Endothelial cell (in vitro differentiated cells): ENCODE results near the gene FNDC8. TPM values are rescaled to one million over a fixed set of nuclear protein-coding genes. Genes with fewer than 3 reads are reported as not detected.

Source experiments
- DNase-seq: peaks from one replicate; pipeline ENCODE4 v3.0.0; 2021; ENCODE audit warnings: low spot score
- H3K27ac Mint-ChIP-seq: one replicate; pipeline ENCODE4 v1.8.0; 2021; ENCODE audit warnings: mixed read lengths, inconsistent platforms; ENCODE audit not compliant: unreplicated experiment
- H3K27me3 Mint-ChIP-seq: one replicate; pipeline ENCODE4 v1.8.0; 2021; ENCODE audit warnings: mild to moderate bottlenecking, moderate library complexity, mixed read lengths, inconsistent platforms; ENCODE audit not compliant: unreplicated experiment
- H3K36me3 Mint-ChIP-seq: one replicate; pipeline ENCODE4 v1.8.0; 2021; ENCODE audit warnings: mild to moderate bottlenecking, low read depth, mixed read lengths, inconsistent platforms; ENCODE audit not compliant: unreplicated experiment
- H3K4me1 Mint-ChIP-seq: one replicate; pipeline ENCODE4 v1.8.0; 2021; ENCODE audit warnings: mild to moderate bottlenecking, mixed read lengths, inconsistent platforms; ENCODE audit not compliant: unreplicated experiment
- H3K4me3 Mint-ChIP-seq: one replicate; pipeline ENCODE4 v1.8.0; 2021; ENCODE audit warnings: mild to moderate bottlenecking, mixed read lengths, inconsistent platforms; ENCODE audit not compliant: unreplicated experiment
- H3K9me3 Mint-ChIP-seq: one replicate; pipeline ENCODE4 v1.8.0; 2021; ENCODE audit warnings: mixed read lengths, inconsistent platforms; ENCODE audit not compliant: unreplicated experiment
- total RNA-seq: library from RNA; stranded (reverse); fragmentation: NEBNext Ultra II Directional; extraction: Animal tissue kit (Norgen Biotek cat#: 25700); gene quantifications from one replicate; pipeline ENCODE4 v1.2.1, GENCODE V29; 2021; ENCODE audit not compliant: unreplicated experiment
- TF ChIP-seq, protein P1 (sequence below): fragments of 200-600 bp; sonication (generic); IDR thresholded peaks from one replicate; pipeline ENCODE4 v1.5.0; 2021; ENCODE audit warnings: antibody characterized with exemption; ENCODE audit not compliant: unreplicated experiment

FNDC8 gene
- total RNA-seq, 1 donor from 2014 or later: not detected

DNA sequence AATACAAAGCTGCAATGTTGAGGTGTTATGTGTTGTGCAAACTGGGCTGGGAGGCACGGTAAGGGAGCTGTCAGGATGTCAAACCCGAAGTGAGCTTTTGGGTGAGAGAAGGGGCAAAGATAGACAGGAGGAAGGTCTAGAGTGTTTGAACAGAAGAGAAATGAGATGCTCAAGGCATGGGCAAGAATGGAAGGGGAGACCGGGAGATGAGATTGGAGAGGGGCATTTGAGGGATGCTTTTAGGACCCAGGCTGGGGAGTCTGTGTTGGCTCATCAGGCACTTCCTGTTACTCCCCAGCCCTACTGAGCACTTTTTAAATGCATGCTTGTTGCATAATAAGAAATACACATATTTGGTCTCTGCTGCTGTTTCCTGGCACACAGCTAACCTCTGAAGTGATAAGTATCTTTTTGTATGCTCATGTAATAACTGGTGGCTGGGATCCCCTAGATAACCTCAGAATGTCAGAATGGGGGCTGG, 39.9 kb downstream of the FNDC8 start:
- Mint-ChIP-seq H3K27me3 (peaks cover under 1% of the 10 kb centered on the region), H3K4me1 (peaks cover 3% of the 10 kb centered on the region), H3K36me3 (no peaks in the 10 kb centered on the region), H3K9me3 (no peaks in the 10 kb centered on the region), H3K4me3 (no peak overlapping the region), H3K27ac (no peak overlapping the region)
- no peak for DNase-seq
- TF ChIP-seq, protein P1, sequence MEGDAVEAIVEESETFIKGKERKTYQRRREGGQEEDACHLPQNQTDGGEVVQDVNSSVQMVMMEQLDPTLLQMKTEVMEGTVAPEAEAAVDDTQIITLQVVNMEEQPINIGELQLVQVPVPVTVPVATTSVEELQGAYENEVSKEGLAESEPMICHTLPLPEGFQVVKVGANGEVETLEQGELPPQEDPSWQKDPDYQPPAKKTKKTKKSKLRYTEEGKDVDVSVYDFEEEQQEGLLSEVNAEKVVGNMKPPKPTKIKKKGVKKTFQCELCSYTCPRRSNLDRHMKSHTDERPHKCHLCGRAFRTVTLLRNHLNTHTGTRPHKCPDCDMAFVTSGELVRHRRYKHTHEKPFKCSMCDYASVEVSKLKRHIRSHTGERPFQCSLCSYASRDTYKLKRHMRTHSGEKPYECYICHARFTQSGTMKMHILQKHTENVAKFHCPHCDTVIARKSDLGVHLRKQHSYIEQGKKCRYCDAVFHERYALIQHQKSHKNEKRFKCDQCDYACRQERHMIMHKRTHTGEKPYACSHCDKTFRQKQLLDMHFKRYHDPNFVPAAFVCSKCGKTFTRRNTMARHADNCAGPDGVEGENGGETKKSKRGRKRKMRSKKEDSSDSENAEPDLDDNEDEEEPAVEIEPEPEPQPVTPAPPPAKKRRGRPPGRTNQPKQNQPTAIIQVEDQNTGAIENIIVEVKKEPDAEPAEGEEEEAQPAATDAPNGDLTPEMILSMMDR: no peak

DNA sequence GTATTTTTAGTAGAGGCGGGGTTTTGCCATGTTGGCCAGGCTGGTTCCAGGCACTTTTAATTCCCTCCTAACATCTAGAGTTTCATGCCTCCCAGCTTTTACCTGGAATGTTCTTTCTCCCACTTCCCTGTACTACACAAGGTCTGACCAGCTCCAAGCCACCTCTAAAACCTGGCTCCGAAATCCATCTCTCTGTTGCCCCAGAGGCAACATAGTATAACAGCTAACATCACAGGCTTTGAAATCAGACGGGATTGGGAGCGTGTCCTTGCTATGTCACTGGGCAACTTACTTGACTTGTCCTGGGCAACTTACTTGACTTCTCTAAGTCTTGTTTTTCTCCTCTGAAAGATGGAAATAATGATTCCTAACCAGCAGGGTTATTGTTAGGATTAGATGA, 41.3 kb downstream of the FNDC8 start:
- H3K27ac Mint-ChIP-seq: no peak overlapping the region
- TF ChIP-seq, protein P1: no peak
- no peaks in the 10 kb centered on the region for H3K36me3 Mint-ChIP-seq

DNA sequence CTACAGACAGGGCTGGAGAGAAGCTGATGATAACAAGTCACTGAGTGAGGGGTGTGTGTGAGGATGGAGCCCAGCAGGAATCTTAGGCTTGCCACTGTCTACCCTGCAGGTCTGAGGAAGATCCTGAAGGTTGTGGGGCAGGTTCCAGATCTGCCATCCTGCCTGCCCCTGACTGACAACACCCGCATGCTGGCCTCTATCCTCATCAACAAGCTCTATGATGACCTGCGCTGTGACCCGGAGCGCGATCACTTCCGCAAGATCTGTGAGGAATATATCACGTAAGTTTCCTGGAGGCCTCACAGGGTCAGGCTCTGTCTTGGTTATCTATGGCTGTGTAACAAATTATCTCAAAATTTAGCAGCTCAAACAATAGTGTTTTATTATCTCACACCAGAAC, 42.5 kb downstream of the FNDC8 start:
- no peak for DNase-seq
- Mint-ChIP-seq H3K4me1 (peaks cover 3% of the 10 kb centered on the region), H3K9me3 (no peaks in the 10 kb centered on the region), H3K4me3 (no peak overlapping the region), H3K27me3 (peaks cover 1% of the 10 kb centered on the region), H3K36me3 (no peaks in the 10 kb centered on the region), H3K27ac (no peak overlapping the region)
- TF ChIP-seq, protein P1: no peak

More for the DNA sequence above, 41.3 kb downstream of the FNDC8 start:
- no peak overlapping the region for H3K4me3 Mint-ChIP-seq
- H3K27me3 Mint-ChIP-seq: peaks cover 1% of the 10 kb centered on the region
- DNase-seq: no peak
- peaks cover 3% of the 10 kb centered on the region for H3K4me1 Mint-ChIP-seq
- no peaks in the 10 kb centered on the region for H3K9me3 Mint-ChIP-seq

DNA sequence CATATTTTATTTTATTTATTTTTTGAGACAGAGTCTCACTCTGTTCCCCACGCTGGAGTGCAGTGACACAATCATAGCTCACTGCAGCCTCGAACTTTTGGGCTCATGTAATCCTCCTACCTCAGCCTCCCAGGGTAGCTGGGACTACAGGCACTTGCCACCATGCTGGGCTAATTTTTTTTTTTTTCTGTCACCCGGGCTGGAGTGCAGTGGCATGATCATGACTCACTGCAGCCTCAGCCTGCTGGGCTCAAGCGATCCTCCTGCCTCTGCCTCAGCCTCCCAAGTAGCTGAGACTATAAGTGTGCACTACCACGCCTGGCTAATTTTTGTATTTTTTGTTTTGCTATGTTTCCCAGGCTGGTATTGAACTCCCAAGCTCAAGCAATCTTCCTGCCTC, 43.3 kb downstream of the FNDC8 start:
- no peak for DNase-seq
- TF ChIP-seq, protein P1: no peak
- H3K27ac Mint-ChIP-seq: no peak overlapping the region
- H3K9me3 Mint-ChIP-seq: no peaks in the 10 kb centered on the region
- H3K36me3 Mint-ChIP-seq: no peaks in the 10 kb centered on the region
- H3K4me3 Mint-ChIP-seq: no peak overlapping the region
- peaks cover 1% of the 10 kb centered on the region for H3K27me3 Mint-ChIP-seq
- H3K4me1 Mint-ChIP-seq: peaks cover 3% of the 10 kb centered on the region

DNA sequence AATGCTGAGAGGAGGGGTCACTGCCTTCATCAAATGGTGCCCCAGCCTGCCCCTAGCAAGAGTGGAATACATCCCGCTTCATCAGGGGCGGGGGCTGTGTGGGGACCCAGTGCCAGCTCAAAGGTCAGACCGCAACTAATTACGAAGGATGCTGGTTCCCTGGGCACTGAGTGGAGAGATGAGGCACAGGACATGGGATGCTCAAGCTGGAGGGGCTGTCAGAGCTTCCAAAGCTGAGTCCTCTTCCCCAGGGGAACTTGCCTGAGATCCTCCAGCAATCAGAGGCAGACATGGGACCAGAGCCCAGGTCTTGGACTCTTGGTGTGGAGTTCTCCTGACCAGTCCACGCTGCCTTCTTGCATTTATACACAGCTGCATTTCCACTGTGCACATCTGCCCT, 45.1 kb downstream of the FNDC8 start:
- Mint-ChIP-seq H3K36me3 (no peaks in the 10 kb centered on the region), H3K27ac (no peak overlapping the region), H3K9me3 (no peaks in the 10 kb centered on the region)

More for the DNA sequence above, 45.1 kb downstream of the FNDC8 start:
- Mint-ChIP-seq H3K27me3 (peaks cover 1% of the 10 kb centered on the region), H3K4me1 (no peaks in the 10 kb centered on the region), H3K4me3 (no peak overlapping the region)
- TF ChIP-seq, protein P1: no peak
- no peak for DNase-seq
